Mesendoderm (in vitro differentiated cells): ENCODE measurements around the gene SCN4A.

Experiments
- DNase-seq: peaks from one replicate; pipeline ENCODE4 v3.0.0; 2013
- H2AK5ac ChIP-seq: 2 replicates; pipeline ENCODE4 v1.6.1; 2013; ENCODE audit warnings: low read length, inconsistent platforms
- H2BK120ac ChIP-seq: 2 replicates; pipeline ENCODE4 v1.6.1; 2013; ENCODE audit warnings: low read depth, mild to moderate bottlenecking, low read length, moderate library complexity, mixed read lengths
- H2BK15ac ChIP-seq: replicated peaks from 2 replicates; pipeline ENCODE4 v1.6.1; 2013; ENCODE audit warnings: low read depth, mild to moderate bottlenecking, moderate library complexity
- H2BK5ac ChIP-seq: 2 replicates; pipeline ENCODE4 v1.6.1; 2013; ENCODE audit warnings: low read length, inconsistent platforms
- H3K18ac ChIP-seq: 2 replicates; pipeline ENCODE4 v1.6.1; 2013; ENCODE audit warnings: mild to moderate bottlenecking, low read length, mixed read lengths
- H3K23ac ChIP-seq: one replicate; pipeline ENCODE4 v1.6.1; 2013; ENCODE audit warnings: low read length
- H3K27ac ChIP-seq: 2 replicates; pipeline ENCODE4 v1.5.1; 2013; ENCODE audit warnings: low read depth, mild to moderate bottlenecking, inconsistent platforms, low read length, moderate library complexity
- H3K27me3 ChIP-seq: 2 replicates; pipeline ENCODE4 v1.6.1; 2013; ENCODE audit warnings: low read length, control low read depth, mild to moderate bottlenecking, inconsistent platforms; ENCODE audit not compliant: insufficient read depth, poor library complexity
- H3K36me3 ChIP-seq: 2 replicates; pipeline ENCODE4 v1.6.1; 2013; ENCODE audit warnings: low read length, inconsistent platforms; ENCODE audit not compliant: control insufficient read depth, insufficient read depth
- H3K4ac ChIP-seq: one replicate; pipeline ENCODE4 v1.6.1; 2013; ENCODE audit warnings: low read depth, mild to moderate bottlenecking, low read length, moderate library complexity
- H3K4me1 ChIP-seq: 2 replicates; pipeline ENCODE4 v1.6.1; 2013; ENCODE audit warnings: low read depth, low read length, inconsistent platforms; ENCODE audit not compliant: control insufficient read depth
- H3K4me2 ChIP-seq: 2 replicates; pipeline ENCODE4 v1.6.1; 2013; ENCODE audit warnings: low read length
- H3K4me3 ChIP-seq: 2 replicates; pipeline ENCODE4 v1.5.1; 2013; ENCODE audit warnings: mild to moderate bottlenecking, low read length
- H3K56ac ChIP-seq: one replicate; pipeline ENCODE4 v1.6.1; 2013; ENCODE audit warnings: low read length
- H3K79me1 ChIP-seq: 2 replicates; pipeline ENCODE4 v1.6.1; 2013; ENCODE audit warnings: low read length, inconsistent platforms
- H3K79me2 ChIP-seq: 2 replicates; pipeline ENCODE4 v1.6.1; 2013; ENCODE audit warnings: mild to moderate bottlenecking, low read length; ENCODE audit not compliant: control insufficient read depth, insufficient read depth
- H3K9ac ChIP-seq: 2 replicates; pipeline ENCODE4 v1.6.1; 2013; ENCODE audit warnings: low read length, inconsistent platforms
- H4K5ac ChIP-seq: one replicate; pipeline ENCODE4 v1.6.1; 2013; ENCODE audit warnings: low read length
- H4K8ac ChIP-seq: one replicate; pipeline ENCODE4 v1.6.1; 2013; ENCODE audit warnings: low read depth, mild to moderate bottlenecking, control low read depth, low read length, moderate library complexity
- WGBS: extraction: QIAGEN DNeasy Blood & Tissue Kit; methylation state at CpG from one replicate; pipeline ENCODE4 v1.1.7; 2013; ENCODE audit warnings: low lambda C conversion rate, missing lambda C conversion rate; ENCODE audit not compliant: insufficient coverage; ENCODE audit errors: extremely low coverage; 5-methylcytosine and 5-hydroxymethylcytosine counted together

SCN4A gene

GRCh38 chr17:64016231-64016784 is 43.6 kb upstream of the SCN4A start:
- Histone ChIP-seq H2AK5ac (no peak overlapping the region), H3K4me2 (no peak overlapping the region), H3K27ac (no peak overlapping the region), H2BK15ac (no peak overlapping the region), H3K4ac (no peak overlapping the region), H3K4me3 (no peak overlapping the region), H3K9ac (no peak overlapping the region), H4K8ac (no peak overlapping the region), H3K36me3 (no peaks in the 10 kb centered on the region), H2BK120ac (no peak overlapping the region), H3K27me3 (no peaks in the 10 kb centered on the region), H3K4me1 (no peaks in the 10 kb centered on the region), H3K79me2 (no peaks in the 10 kb centered on the region), H3K56ac (no peak overlapping the region), H3K79me1 (no peaks in the 10 kb centered on the region), H3K18ac (no peak overlapping the region), H3K23ac (no peak overlapping the region), H4K5ac (no peak overlapping the region), H2BK5ac (no peak overlapping the region)
- DNase-seq: no peak
- no CpG with 5 or more reads among the region's 5 CpGs for WGBS

- no CpG with 5 or more reads among the region's 6 CpGs for WGBS
- H3K9ac ChIP-seq: no peak overlapping the region
- H3K79me1 ChIP-seq: no peaks in the 10 kb centered on the region
- no peak overlapping the region for H2AK5ac ChIP-seq
- no peak overlapping the region for H2BK120ac ChIP-seq
- no peak overlapping the region for H2BK15ac ChIP-seq
- H3K4me3 ChIP-seq: no peak overlapping the region
- no peak overlapping the region for H3K18ac ChIP-seq
- H4K8ac ChIP-seq: no peak overlapping the region
- H3K36me3 ChIP-seq: no peaks in the 10 kb centered on the region
- H3K56ac ChIP-seq: no peak overlapping the region
- H3K4me1 ChIP-seq: no peaks in the 10 kb centered on the region
- no peak overlapping the region for H3K23ac ChIP-seq
- H2BK5ac ChIP-seq: no peak overlapping the region
- no peaks in the 10 kb centered on the region for H3K27me3 ChIP-seq
- no peak for DNase-seq
- H3K4ac ChIP-seq: no peak overlapping the region
- no peaks in the 10 kb centered on the region for H3K79me2 ChIP-seq
- no peak overlapping the region for H3K4me2 ChIP-seq
- no peak overlapping the region for H3K27ac ChIP-seq
- no peak overlapping the region for H4K5ac ChIP-seq
Measured at GRCh38 chr17:64015447-64015846, 42.7 kb upstream of the SCN4A start.

GRCh38 chr17:64009571-64010402 is 37.1 kb upstream of the SCN4A start:
- no peak overlapping the region for H4K5ac ChIP-seq
- no peak overlapping the region for H2BK5ac ChIP-seq
- no peak overlapping the region for H3K9ac ChIP-seq
- H3K4me1 ChIP-seq: no peaks in the 10 kb centered on the region
- no peaks in the 10 kb centered on the region for H3K79me1 ChIP-seq
- no peaks in the 10 kb centered on the region for H3K36me3 ChIP-seq
- no peak overlapping the region for H3K23ac ChIP-seq
- no peak overlapping the region for H2BK120ac ChIP-seq
- no peak overlapping the region for H4K8ac ChIP-seq
- H3K4ac ChIP-seq: no peak overlapping the region
- no peak overlapping the region for H3K56ac ChIP-seq
- no peak overlapping the region for H2BK15ac ChIP-seq
- H3K79me2 ChIP-seq: no peaks in the 10 kb centered on the region
- no peak overlapping the region for H3K18ac ChIP-seq
- no peak overlapping the region for H3K4me2 ChIP-seq
- H2AK5ac ChIP-seq: no peak overlapping the region
- DNase-seq: no peak
- no peak overlapping the region for H3K27ac ChIP-seq
- no peaks in the 10 kb centered on the region for H3K27me3 ChIP-seq
- no CpG with 5 or more reads among the region's 8 CpGs for WGBS
- H3K4me3 ChIP-seq: no peak overlapping the region

GRCh38 chr17:64008830-64009229 is 36.1 kb upstream of the SCN4A start:
- Histone ChIP-seq H3K23ac (no peak overlapping the region), H3K4ac (no peak overlapping the region), H3K27ac (no peak overlapping the region), H3K36me3 (no peaks in the 10 kb centered on the region), H3K4me3 (no peak overlapping the region), H3K56ac (no peak overlapping the region), H3K4me2 (no peak overlapping the region), H2BK15ac (no peak overlapping the region), H2BK5ac (no peak overlapping the region), H3K9ac (no peak overlapping the region), H4K5ac (no peak overlapping the region), H2AK5ac (no peak overlapping the region), H3K27me3 (no peaks in the 10 kb centered on the region), H3K4me1 (no peaks in the 10 kb centered on the region), H3K18ac (no peak overlapping the region), H2BK120ac (no peak overlapping the region), H3K79me1 (no peaks in the 10 kb centered on the region), H3K79me2 (no peaks in the 10 kb centered on the region), H4K8ac (no peak overlapping the region)
- no CpG with 5 or more reads among the region's 4 CpGs for WGBS
- no peak for DNase-seq

- H2BK15ac ChIP-seq: no peak overlapping the region
- no CpG with 5 or more reads among the region's 5 CpGs for WGBS
- H3K4me3 ChIP-seq: no peak overlapping the region
Measured at GRCh38 chr17:64008346-64008745, 35.6 kb upstream of the SCN4A start.

More at GRCh38 chr17:64008346-64008745, 35.6 kb upstream of the SCN4A start:
- H3K4me2 ChIP-seq: no peak overlapping the region
- no peak overlapping the region for H3K23ac ChIP-seq
- no peaks in the 10 kb centered on the region for H3K27me3 ChIP-seq
- no peaks in the 10 kb centered on the region for H3K36me3 ChIP-seq
- no peaks in the 10 kb centered on the region for H3K79me2 ChIP-seq
- no peak overlapping the region for H3K18ac ChIP-seq
- H3K56ac ChIP-seq: no peak overlapping the region
- H3K79me1 ChIP-seq: no peaks in the 10 kb centered on the region
- H3K9ac ChIP-seq: no peak overlapping the region
- no peak overlapping the region for H4K8ac ChIP-seq
- H3K4me1 ChIP-seq: no peaks in the 10 kb centered on the region
- H2BK5ac ChIP-seq: no peak overlapping the region
- no peak overlapping the region for H2BK120ac ChIP-seq
- no peak overlapping the region for H3K4ac ChIP-seq
- H3K27ac ChIP-seq: no peak overlapping the region
- DNase-seq: no peak
- H2AK5ac ChIP-seq: no peak overlapping the region
- no peak overlapping the region for H4K5ac ChIP-seq
